GM12878 (cell line): ENCODE measurements around the gene HOOK1. TPM values are rescaled to one million over a fixed set of nuclear protein-coding genes. Genes with fewer than 3 reads are reported as not detected.

ENCODE experiments used
- DPF2 ChIP-seq: fragments of 450-650 bp; IDR thresholded peaks from 2 replicates; pipeline ENCODE4 v1.6.1; 2017; ENCODE audit warnings: mild to moderate bottlenecking
- MEF2B ChIP-seq: fragments of 450-650 bp; IDR thresholded peaks from 2 replicates; pipeline ENCODE4 v1.6.1; 2018; ENCODE audit warnings: mild to moderate bottlenecking, moderate library complexity; ENCODE audit not compliant: partially characterized antibody, poor library complexity, severe bottlenecking
- POLR2AphosphoS5 ChIP-seq: IDR thresholded peaks from 2 replicates; pipeline ENCODE4 v1.6.1; 2011; ENCODE audit warnings: mild to moderate bottlenecking, low read length, inconsistent platforms
- RB1 ChIP-seq: fragments of 450-650 bp; formaldehyde crosslinking; IDR thresholded peaks from 2 replicates; pipeline ENCODE4 v1.6.1; 2017; ENCODE audit warnings: mild to moderate bottlenecking, borderline replicate concordance
- WRNIP1 ChIP-seq: IDR thresholded peaks from 2 replicates; pipeline ENCODE4 v1.6.1; 2011; ENCODE audit warnings: low read depth, low read length, improper control_type of control experiment, borderline replicate concordance
- polyA plus RNA-seq, 11 experiments: library from polyadenylated mRNA; depleted of rRNA in 4 of 11; unstranded in 6 of 11; stranded (reverse) in 5 of 11; fragments of >200 nt; fragmentation: Nextera tagmentation in 4 of 11; fragmentation: Illumina TruSeq in 1 of 11; extraction: Ambion mirVana in 4 of 11; extraction: Trizol in 1 of 11; gene quantifications; 1 replicate in 1 of 11; 2 replicates in 10 of 11; pipeline versions ENCODE4 v1.2.1 to v1.2.3, GENCODE V29; 2011 to 2016; ENCODE audit warnings: inconsistent platforms in 2 of 11, missing spikeins in 2 of 11, low read depth in 1 of 11
- total RNA-seq, 4 experiments: library from RNA; depleted of rRNA in 3 of 4; stranded (reverse); fragments of >200 nt in 3 of 4; fragmentation: Illumina TruSeq in 1 of 4; extraction: Trizol in 1 of 4; gene quantifications; 2 replicates each; pipeline versions ENCODE4 v1.2.1 to v1.2.3, GENCODE V29; 2013 to 2021
- TF ChIP-seq, protein P1 (sequence below): fragments of 450-650 bp; IDR thresholded peaks from 2 replicates; pipeline ENCODE4 v1.6.1; 2017; ENCODE audit warnings: borderline replicate concordance
- TF ChIP-seq, protein P2 (sequence below): IDR thresholded peaks from 2 replicates; pipeline ENCODE4 v1.6.1; 2011; ENCODE audit warnings: low read depth, low read length, improper control_type of control experiment, borderline replicate concordance
- TF ChIP-seq, protein P3 (sequence below): IDR thresholded peaks from 2 replicates; pipeline ENCODE4 v1.6.1; 2012; ENCODE audit warnings: low read depth, low read length, improper control_type of control experiment

HOOK1 gene
- total and polyA plus RNA-seq, 10 of the 15 experiments (the other 5 are each of a cell fraction or from before 2014, with no cell fraction given): 1.4 to 15.4 (median 3.7) TPM

DNA sequence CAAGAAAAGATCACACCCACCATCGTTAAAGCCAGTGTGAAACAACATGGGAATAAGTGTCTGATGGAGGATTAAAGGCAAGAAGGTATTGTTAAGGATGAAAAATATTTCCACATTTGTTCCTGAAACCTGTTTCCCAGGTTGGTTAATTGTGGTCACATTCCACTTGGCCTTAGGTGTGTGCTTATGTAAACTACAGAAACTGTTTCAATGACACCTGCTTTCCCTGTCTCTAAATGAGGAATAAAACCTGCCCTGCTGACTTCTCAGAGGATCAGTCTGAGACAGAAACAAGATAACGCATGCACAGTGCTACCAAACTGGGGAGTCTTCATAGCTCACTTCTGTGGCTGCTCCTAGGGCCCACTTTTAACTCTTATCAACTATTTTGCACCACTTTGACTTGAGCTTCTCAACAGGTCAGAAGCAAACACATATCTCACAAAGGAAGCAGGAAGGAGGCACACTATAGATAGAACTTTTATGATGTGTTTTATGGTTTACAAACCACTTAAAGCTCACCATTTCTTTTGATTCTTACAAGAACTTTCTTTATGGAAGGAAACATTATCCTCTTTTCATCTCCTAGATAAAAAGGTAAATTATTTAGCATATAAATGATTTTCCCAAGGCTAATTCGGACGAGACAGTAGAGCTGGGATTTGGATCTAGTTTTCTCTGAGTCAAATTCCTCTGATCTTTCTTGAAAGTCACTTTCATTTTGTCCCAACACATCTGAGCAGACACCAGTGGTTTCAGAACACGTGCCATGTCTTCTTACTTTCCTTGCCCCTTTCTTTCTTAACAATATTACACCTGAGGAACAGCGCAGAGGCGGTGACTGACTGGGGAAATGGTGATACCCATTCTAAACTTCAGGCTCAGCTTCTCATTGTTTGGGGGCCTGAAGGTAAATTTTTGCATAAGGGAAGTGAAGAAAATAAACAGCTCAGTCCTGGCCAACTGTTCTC, 78.4 kb downstream of the HOOK1 start (continued):
- TF ChIP-seq, protein P1, sequence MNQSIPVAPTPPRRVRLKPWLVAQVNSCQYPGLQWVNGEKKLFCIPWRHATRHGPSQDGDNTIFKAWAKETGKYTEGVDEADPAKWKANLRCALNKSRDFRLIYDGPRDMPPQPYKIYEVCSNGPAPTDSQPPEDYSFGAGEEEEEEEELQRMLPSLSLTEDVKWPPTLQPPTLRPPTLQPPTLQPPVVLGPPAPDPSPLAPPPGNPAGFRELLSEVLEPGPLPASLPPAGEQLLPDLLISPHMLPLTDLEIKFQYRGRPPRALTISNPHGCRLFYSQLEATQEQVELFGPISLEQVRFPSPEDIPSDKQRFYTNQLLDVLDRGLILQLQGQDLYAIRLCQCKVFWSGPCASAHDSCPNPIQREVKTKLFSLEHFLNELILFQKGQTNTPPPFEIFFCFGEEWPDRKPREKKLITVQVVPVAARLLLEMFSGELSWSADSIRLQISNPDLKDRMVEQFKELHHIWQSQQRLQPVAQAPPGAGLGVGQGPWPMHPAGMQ: no peak
- TF ChIP-seq POLR2AphosphoS5 (no peak), WRNIP1 (no peak), MEF2B (no peak), RB1 (no peak), DPF2 (no peak)
- TF ChIP-seq, protein P2, sequence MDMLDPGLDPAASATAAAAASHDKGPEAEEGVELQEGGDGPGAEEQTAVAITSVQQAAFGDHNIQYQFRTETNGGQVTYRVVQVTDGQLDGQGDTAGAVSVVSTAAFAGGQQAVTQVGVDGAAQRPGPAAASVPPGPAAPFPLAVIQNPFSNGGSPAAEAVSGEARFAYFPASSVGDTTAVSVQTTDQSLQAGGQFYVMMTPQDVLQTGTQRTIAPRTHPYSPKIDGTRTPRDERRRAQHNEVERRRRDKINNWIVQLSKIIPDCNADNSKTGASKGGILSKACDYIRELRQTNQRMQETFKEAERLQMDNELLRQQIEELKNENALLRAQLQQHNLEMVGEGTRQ: no peak
- TF ChIP-seq, protein P3, sequence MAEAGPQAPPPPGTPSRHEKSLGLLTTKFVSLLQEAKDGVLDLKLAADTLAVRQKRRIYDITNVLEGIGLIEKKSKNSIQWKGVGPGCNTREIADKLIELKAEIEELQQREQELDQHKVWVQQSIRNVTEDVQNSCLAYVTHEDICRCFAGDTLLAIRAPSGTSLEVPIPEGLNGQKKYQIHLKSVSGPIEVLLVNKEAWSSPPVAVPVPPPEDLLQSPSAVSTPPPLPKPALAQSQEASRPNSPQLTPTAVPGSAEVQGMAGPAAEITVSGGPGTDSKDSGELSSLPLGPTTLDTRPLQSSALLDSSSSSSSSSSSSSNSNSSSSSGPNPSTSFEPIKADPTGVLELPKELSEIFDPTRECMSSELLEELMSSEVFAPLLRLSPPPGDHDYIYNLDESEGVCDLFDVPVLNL: no peak
